B cell (primary cell): Measurements from ENCODE around the gene GHR. TPM values are rescaled to one million over a fixed set of nuclear protein-coding genes. Genes with fewer than 3 reads are reported as not detected.

Source experiments
- ATAC-seq: fragments of 200-7000 bp; cut with Tn5 transposase; one replicate; pipeline ENCODE4 v1.10.0; 2021; ENCODE audit warnings: low read depth, mild to moderate bottlenecking, moderate number of reproducible peaks, moderate library complexity
- CTCF ChIA-PET: fragments of 350-600 bp; sonication (Branson Sonifier 250); formaldehyde crosslinking; loops from one replicate; lab custom pipeline; 2021; ENCODE audit warnings: antibody characterized with exemption, inconsistent platforms; lab: Charles Lee
- POLR2A ChIA-PET: fragments of 350-600 bp; sonication (Branson Sonifier 250); formaldehyde crosslinking; loops from one replicate; lab custom pipeline; 2021; ENCODE audit warnings: antibody characterized with exemption; lab: Charles Lee
- DNase-seq: peaks from one replicate; pipeline ENCODE4 v3.0.0; 2013
- H2AFZ ChIP-seq: 2 replicates; pipeline ENCODE4 v1.6.1; 2012; ENCODE audit warnings: mild to moderate bottlenecking, low read depth, low read length; ENCODE audit not compliant: insufficient read depth, poor library complexity, severe bottlenecking
- H3K27ac ChIP-seq, 2 donors: 1 replicate in 1 of 2; 2 replicates in 1 of 2; pipeline ENCODE4 v1.5.1; 2012 to 2013; ENCODE audit warnings: low read length in 2 of 2, mild to moderate bottlenecking in 2 of 2, moderate library complexity in 1 of 2
- H3K27me3 ChIP-seq, 4 experiments: fragments of 200-600 bp in 1 of 4; sonication (generic) in 1 of 4; replicated peaks in 1 of 4; 1 replicate in 2 of 4; 2 replicates in 2 of 4; pipeline versions ENCODE4 v1.6.1 to v1.7.0; 2013 to 2016; ENCODE audit warnings: low read length in 3 of 4, mild to moderate bottlenecking in 2 of 4, mixed read lengths in 1 of 4, moderate library complexity in 1 of 4; ENCODE audit not compliant: insufficient read depth in 4 of 4, control insufficient read depth in 3 of 4; ENCODE audit errors: control extremely low read depth in 1 of 4
- H3K36me3 ChIP-seq, 2 experiments: replicated peaks in 1 of 2; 1 replicate in 1 of 2; 2 replicates in 1 of 2; pipeline versions ENCODE4 v1.6.1 to v1.7.1; 2013; ENCODE audit warnings: low read length in 1 of 2; ENCODE audit not compliant: insufficient read depth in 2 of 2, control insufficient read depth in 1 of 2; ENCODE audit errors: control extremely low read depth in 1 of 2, extremely low read depth in 1 of 2
- H3K4me1 ChIP-seq, 2 donors: fragments of 200-600 bp in 1 of 2; sonication (generic) in 1 of 2; 1 replicate in 1 of 2; 2 replicates in 1 of 2; pipeline versions ENCODE4 v1.5.1 to v1.6.1; 2013 to 2017; ENCODE audit warnings: low read length in 2 of 2; ENCODE audit not compliant: control insufficient read depth in 2 of 2, insufficient read depth in 2 of 2
- H3K4me2 ChIP-seq: replicated peaks from 2 replicates; pipeline ENCODE3; 2012; ENCODE audit warnings: mild to moderate bottlenecking, low read depth, low read length; ENCODE audit not compliant: poor library complexity, severe bottlenecking
- H3K4me3 ChIP-seq, 5 experiments: fragments of 200-600 bp in 1 of 5; sonication (generic) in 1 of 5; 1 replicate in 3 of 5; 2 replicates in 2 of 5; pipeline versions ENCODE4 v1.5.1 to v1.7.0; 2011 to 2016; ENCODE audit warnings: low read length in 4 of 5, mild to moderate bottlenecking in 4 of 5, low read depth in 2 of 5, control low read depth in 1 of 5, moderate library complexity in 1 of 5; ENCODE audit not compliant: insufficient read depth in 1 of 5; ENCODE audit errors: control extremely low read depth in 1 of 5, extremely low read depth in 1 of 5
- H3K79me2 ChIP-seq: fragments of 200-600 bp; sonication (generic); one replicate; pipeline ENCODE4 v1.6.0; 2016; ENCODE audit warnings: low read length; ENCODE audit not compliant: control insufficient read depth, insufficient read depth
- H3K9ac ChIP-seq: fragments of 200-600 bp; sonication (generic); 2 replicates; pipeline ENCODE4 v1.6.1; 2017; ENCODE audit warnings: mild to moderate bottlenecking, low read length, moderate library complexity
- H3K9me3 ChIP-seq, 3 donors: one replicate each; pipeline versions ENCODE4 v1.6.1 to v1.7.1; 2013; ENCODE audit warnings: low read length in 2 of 3; ENCODE audit not compliant: control insufficient read depth in 2 of 3, insufficient read depth in 1 of 3; ENCODE audit errors: control extremely low read depth in 1 of 3
- H4K20me1 ChIP-seq: 2 replicates; pipeline ENCODE4 v1.6.0; 2012; ENCODE audit warnings: mild to moderate bottlenecking, low read length; ENCODE audit not compliant: insufficient read depth, control insufficient read depth, poor library complexity, severe bottlenecking
- H3K27ac Mint-ChIP-seq: one replicate; pipeline ENCODE4 v1.8.0; 2021; ENCODE audit warnings: mixed read lengths
- H3K27me3 Mint-ChIP-seq: one replicate; pipeline ENCODE4 v1.8.0; 2021; ENCODE audit warnings: mixed read lengths
- H3K4me1 Mint-ChIP-seq: one replicate; pipeline ENCODE4 v1.8.0; 2021; ENCODE audit warnings: mixed read lengths
- H3K4me3 Mint-ChIP-seq: one replicate; pipeline ENCODE4 v1.8.0; 2021; ENCODE audit warnings: mixed read lengths
- H3K9me3 Mint-ChIP-seq: one replicate; pipeline ENCODE4 v1.8.0; 2022; ENCODE audit warnings: mixed read lengths; ENCODE audit not compliant: insufficient read depth
- EZH2 ChIP-seq: IDR thresholded peaks from 2 replicates; pipeline ENCODE4 v1.6.1; 2012; ENCODE audit warnings: borderline replicate concordance, low read depth, mild to moderate bottlenecking, moderate library complexity, low read length; ENCODE audit not compliant: insufficient read depth, poor library complexity, severe bottlenecking
- WGBS: methylation state at CpG from one replicate; pipeline ENCODE4 v1.1.5; 2013; ENCODE audit warnings: missing lambda C conversion rate; ENCODE audit not compliant: insufficient coverage; 5-methylcytosine and 5-hydroxymethylcytosine counted together
- intact Hi-C: fragments of 100-400 bp; cut with micrococcal nuclease; formaldehyde crosslinking; loops from one replicate; pipeline ENCODE4 v1.10.0; 2022
- polyA plus RNA-seq: library from polyadenylated mRNA; depleted of rRNA; stranded (reverse); fragments of >200 nt; gene quantifications from 2 replicates; pipeline ENCODE4 v1.2.3, GENCODE V29; 2012
- total RNA-seq, 2 donors: library from RNA; stranded (reverse); fragments of 120-200 nt in 1 of 2; gene quantifications; 1 replicate in 1 of 2; 2 replicates in 1 of 2; pipeline versions ENCODE4 v1.2.3 to v1.2.4, GENCODE V29; 2013 to 2022
- TF ChIP-seq, protein P1 (sequence below): fragments of 200-600 bp; IDR thresholded peaks from one replicate; pipeline ENCODE4 v1.8.0; 2022; ENCODE audit warnings: antibody characterized with exemption, mild to moderate bottlenecking

The GHR gene
- total and polyA plus RNA-seq, 2 donors (not counting 1 experiment from before 2014, with no cell fraction given) = not detected

DNA sequence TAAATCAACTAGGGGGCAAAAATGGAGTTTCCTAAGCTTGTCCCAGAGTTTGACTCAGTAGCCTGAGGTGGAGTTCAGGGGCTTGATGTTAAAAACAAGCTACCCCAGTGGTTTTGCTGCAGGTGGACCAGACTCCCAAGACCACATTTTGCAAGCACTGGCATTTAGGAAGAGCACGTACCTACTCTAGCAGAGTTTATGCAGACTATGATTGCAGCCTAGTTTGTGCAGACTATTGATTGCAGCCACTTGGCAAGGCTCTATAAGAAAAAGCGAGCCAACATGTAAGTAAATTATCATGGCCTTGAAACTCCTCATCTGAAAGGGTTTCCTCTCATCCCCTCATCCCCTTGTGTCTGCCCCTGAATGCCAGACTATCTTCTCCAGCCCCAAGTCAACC lies 231.4 kb downstream of the GHR start:
- Histone ChIP-seq H3K27me3 (no peaks in the 10 kb centered on the region), H3K4me3 (no peak overlapping the region), H3K4me2 (no peak overlapping the region), H2AFZ (no peak overlapping the region), H3K4me1 (peaks cover 2 to 6% of the 10 kb centered on the region in 2 donors), H3K27ac (no peak overlapping the region), H3K9ac (no peak overlapping the region), H4K20me1 (no peaks in the 10 kb centered on the region), H3K79me2 (no peaks in the 10 kb centered on the region), H3K36me3 (no peaks in the 10 kb centered on the region), H3K9me3 (no peaks in the 10 kb centered on the region)
- no peak overlapping the region for H3K4me3 Mint-ChIP-seq
- H3K27me3 Mint-ChIP-seq = peaks cover 8% of the 10 kb centered on the region
- intact Hi-C loops = no loop called here
- H3K27ac Mint-ChIP-seq = no peak overlapping the region
- CTCF ChIA-PET = interaction anchor here (1.6 to 7.1 kb wide), 2 partner anchors 71 to 139 kb away, joined by 5 to 88 read pairs; no protein-coding TSS in a partner anchor
- H3K9me3 Mint-ChIP-seq = no peaks in the 10 kb centered on the region
- TF ChIP-seq, protein P1, sequence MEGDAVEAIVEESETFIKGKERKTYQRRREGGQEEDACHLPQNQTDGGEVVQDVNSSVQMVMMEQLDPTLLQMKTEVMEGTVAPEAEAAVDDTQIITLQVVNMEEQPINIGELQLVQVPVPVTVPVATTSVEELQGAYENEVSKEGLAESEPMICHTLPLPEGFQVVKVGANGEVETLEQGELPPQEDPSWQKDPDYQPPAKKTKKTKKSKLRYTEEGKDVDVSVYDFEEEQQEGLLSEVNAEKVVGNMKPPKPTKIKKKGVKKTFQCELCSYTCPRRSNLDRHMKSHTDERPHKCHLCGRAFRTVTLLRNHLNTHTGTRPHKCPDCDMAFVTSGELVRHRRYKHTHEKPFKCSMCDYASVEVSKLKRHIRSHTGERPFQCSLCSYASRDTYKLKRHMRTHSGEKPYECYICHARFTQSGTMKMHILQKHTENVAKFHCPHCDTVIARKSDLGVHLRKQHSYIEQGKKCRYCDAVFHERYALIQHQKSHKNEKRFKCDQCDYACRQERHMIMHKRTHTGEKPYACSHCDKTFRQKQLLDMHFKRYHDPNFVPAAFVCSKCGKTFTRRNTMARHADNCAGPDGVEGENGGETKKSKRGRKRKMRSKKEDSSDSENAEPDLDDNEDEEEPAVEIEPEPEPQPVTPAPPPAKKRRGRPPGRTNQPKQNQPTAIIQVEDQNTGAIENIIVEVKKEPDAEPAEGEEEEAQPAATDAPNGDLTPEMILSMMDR = no peak
- no peak for TF ChIP-seq EZH2
- H3K4me1 Mint-ChIP-seq = peaks cover 5% of the 10 kb centered on the region
- 92% methylated on average over 2 of the region's 2 CpGs for WGBS
- DNase-seq (no peak), ATAC-seq (no peak)
- POLR2A ChIA-PET = no interaction called here

DNA sequence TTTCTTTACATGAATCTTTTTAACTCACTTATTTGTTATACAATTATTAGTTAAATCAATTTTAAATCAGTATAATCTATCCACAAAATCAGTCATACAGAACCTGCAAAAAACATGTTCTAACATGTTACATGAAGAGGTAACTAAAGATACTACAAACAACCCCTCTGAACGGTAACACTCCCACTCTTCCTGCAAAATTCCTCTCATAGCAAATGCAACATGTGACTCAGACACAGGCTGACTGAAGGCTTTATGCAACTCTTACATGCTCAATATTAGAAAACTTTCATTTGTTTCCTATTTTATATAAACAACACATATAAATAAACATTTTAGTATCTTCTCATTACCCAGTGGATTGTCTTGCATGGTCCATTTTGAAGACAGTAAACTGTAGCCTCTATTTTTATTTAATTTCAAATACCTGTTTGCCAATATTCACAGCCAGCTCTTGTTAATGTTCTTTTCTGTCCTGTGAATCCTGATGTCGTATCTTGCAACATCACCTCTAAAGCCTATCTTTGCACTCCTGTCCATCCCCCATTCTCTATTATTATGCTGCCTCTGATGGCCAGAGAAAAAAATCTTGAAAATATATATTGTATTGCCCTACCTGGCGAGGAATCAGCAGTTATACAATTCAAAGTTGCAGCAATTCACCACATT lies 232.9 kb downstream of the GHR start:
- ChIA-PET CTCF (interaction anchor here (0.6 to 7.1 kb wide), 16 partner anchors 9 to 800 kb away, joined by 3 to 88 read pairs (median 4); partner anchors contain the start of genes GHR and RIMOC1), POLR2A (no interaction called here)
- Mint-ChIP-seq H3K9me3 (no peaks in the 10 kb centered on the region), H3K4me3 (no peak overlapping the region), H3K4me1 (peaks cover 5% of the 10 kb centered on the region), H3K27ac (no peak overlapping the region), H3K27me3 (peaks cover 8% of the 10 kb centered on the region)
- 100% methylated on average over 1 of the region's 3 CpGs for WGBS
- peak overlapping the region; percentile 58 for H3K4me2 ChIP-seq
- no peak overlapping the region for H3K4me3 ChIP-seq
- no peak overlapping the region for H3K27ac ChIP-seq
- peak overlapping the region; percentile 73 for H2AFZ ChIP-seq
- H3K4me1 ChIP-seq = peaks cover 2 to 6% of the 10 kb centered on the region in 2 donors
- DNase-seq (no peak), ATAC-seq (no peak)
- H3K9me3 ChIP-seq = no peaks in the 10 kb centered on the region
- intact Hi-C loops = loop anchor here (1.0 to 2.0 kb wide), 4 partner anchors 73 to 800 kb away; partner anchors contain the start of gene GHR
- H3K36me3 ChIP-seq = no peaks in the 10 kb centered on the region
- no peaks in the 10 kb centered on the region for H3K79me2 ChIP-seq
- peak overlapping the region; percentile 16 for H3K9ac ChIP-seq
- H4K20me1 ChIP-seq = no peaks in the 10 kb centered on the region
- TF ChIP-seq EZH2 = no peak
- TF ChIP-seq, protein P1 = no peak
- H3K27me3 ChIP-seq = no peaks in the 10 kb centered on the region
